ENCODE data around the gene CYP2J2. TPM values are rescaled to one million over a fixed set of nuclear protein-coding genes. Genes with fewer than 3 reads are reported as not detected.
"Not testable (repeated sequence)": the region's sequence is repeated elsewhere in the genome, so short reads cannot be mapped to it uniquely, and the experiment has no call there.

CYP2J2 gene
- total RNA-seq, 2 experiments from 2014 or later = 0.70 to 0.99 TPM

- ChIA-PET POLR2A (interaction anchor here (0.5 kb wide), 1 partner anchor 1096 kb away, joined by 3 read pairs; the partner anchor contains the start of gene JUN), CTCF (interaction anchor here (1.4 kb wide), 1 partner anchor 67 kb away, joined by 4 read pairs; no protein-coding TSS in a partner anchor)
These were observed 46.5 kb downstream of the CYP2J2 start for GRCh38 chr1:59879996-59880505.

- POLR2A ChIA-PET = no interaction called here
- CTCF ChIA-PET = interaction anchor here (0.6 kb wide), 2 partner anchors 782 to 1136 kb away, joined by 3 read pairs; no protein-coding TSS in a partner anchor
These were observed 47.0 kb downstream of the CYP2J2 start for GRCh38 chr1:59879574-59879973.

GRCh38 chr1:59878370-59878769 lies 48.2 kb downstream of the CYP2J2 start:
- CTCF ChIA-PET = interaction anchor here (1.1 kb wide), 1 partner anchor 69 kb away, joined by 4 read pairs; no protein-coding TSS in a partner anchor
- POLR2A ChIA-PET = no interaction called here

- ChIA-PET POLR2A (no interaction called here), CTCF (interaction anchor here (1.0 kb wide), 1 partner anchor 70 kb away, joined by 3 read pairs; no protein-coding TSS in a partner anchor)
These were observed 49.4 kb downstream of the CYP2J2 start for GRCh38 chr1:59877108-59877682.

- ChIA-PET POLR2A (no interaction called here), CTCF (no interaction called here)
These were observed 54.8 kb downstream of the CYP2J2 start for GRCh38 chr1:59871746-59872145.

GRCh38 chr1:59866462-59866861 lies 60.1 kb downstream of the CYP2J2 start:
- ChIA-PET POLR2A (no interaction called here), CTCF (no interaction called here)

- CTCF ChIA-PET = interaction anchor here (0.7 kb wide), 1 partner anchor 11 kb away, joined by 3 read pairs; no protein-coding TSS in a partner anchor
- POLR2A ChIA-PET = no interaction called here
These were observed 68.8 kb downstream of the CYP2J2 start for GRCh38 chr1:59857679-59858354.

GRCh38 chr1:59856725-59857338 lies 69.7 kb downstream of the CYP2J2 start:
- POLR2A ChIA-PET = no interaction called here
- CTCF ChIA-PET = no interaction called here

- POLR2A ChIA-PET, CTCF ChIA-PET: not testable (repeated sequence)
These were observed 71.3 kb downstream of the CYP2J2 start for GRCh38 chr1:59855297-59855696.

GRCh38 chr1:59852117-59852516 lies 74.5 kb downstream of the CYP2J2 start:
- ChIA-PET CTCF (no interaction called here), POLR2A (no interaction called here)

- POLR2A ChIA-PET = no interaction called here
- CTCF ChIA-PET = interaction anchor here (0.6 kb wide), 1 partner anchor 11 kb away, joined by 3 read pairs; no protein-coding TSS in a partner anchor
These were observed 79.7 kb downstream of the CYP2J2 start for GRCh38 chr1:59846895-59847282.

- POLR2A ChIA-PET = no interaction called here
- CTCF ChIA-PET = interaction anchor here (0.6 kb wide), 1 partner anchor 11 kb away, joined by 3 read pairs; no protein-coding TSS in a partner anchor
These were observed 80.2 kb downstream of the CYP2J2 start for GRCh38 chr1:59846209-59846894.

- POLR2A ChIA-PET = no interaction called here
- CTCF ChIA-PET = no interaction called here
These were observed 81.5 kb downstream of the CYP2J2 start for GRCh38 chr1:59845091-59845490.

Other genes with a start within 250 kb of the CYP2J2 start
- 1 to 10 TPM; 4.6 to 4.7 TPM for gene HOOK1, start 111.8 kb downstream of the CYP2J2 start, total RNA-seq
- not detected for gene C1orf87, start 147.0 kb upstream of the CYP2J2 start, total RNA-seq

All from activated CD8-positive, alpha-beta memory T cell treated with anti-CD3 and anti-CD28 coated beads for 36 hours (primary cell).